ENCODE results near the gene TMEM213. TPM values are rescaled to one million over a fixed set of nuclear protein-coding genes. Genes with fewer than 3 reads are reported as not detected.

The TMEM213 gene
- total RNA-seq, 1 donor from 2014 or later = not detected

GRCh38 chr7:138756591-138757242 lies 41.1 kb upstream of the TMEM213 start:
- Histone ChIP-seq H3F3A (ENCODE audit: low read depth) (peaks cover 13% of the 10 kb centered on the region), H3K27me3 (no peaks in the 10 kb centered on the region), H3K4me3 (no peak overlapping the region), H3K79me2 (ENCODE audit: low read depth) (no peaks in the 10 kb centered on the region), H4K20me1 (ENCODE audit: low read depth) (no peaks in the 10 kb centered on the region), H3K4me1 (peaks cover 23% of the 10 kb centered on the region), H3K4me2 (no peak overlapping the region), H3K9me3 (ENCODE audit: low read depth) (no peaks in the 10 kb centered on the region), H3K9ac (no peak overlapping the region), H2AFZ (replicated peaks) (no peak overlapping the region), H3K27ac (no peak overlapping the region), H3K36me3 (no peaks in the 10 kb centered on the region)
- Mint-ChIP-seq H3K36me3 (no peaks in the 10 kb centered on the region), H3K9me3 (no peaks in the 10 kb centered on the region), H3K4me1 (peaks cover 20% of the 10 kb centered on the region), H3K4me3 (no peak overlapping the region), H3K27ac (no peak overlapping the region), H3K27me3 (ENCODE audit: insufficient read depth, low read depth) (peaks cover 12% of the 10 kb centered on the region)
- DNase-seq (ENCODE audit: low spot score) = no peak
- TF ChIP-seq CTCF (IDR thresholded peaks at IDR 0.05) (no peak), EZH2phosphoT487 (IDR thresholded peaks at IDR 0.05) (no peak), EZH2 (IDR thresholded peaks at IDR 0.05) (no peak)

GRCh38 chr7:138768241-138768640 lies 29.6 kb upstream of the TMEM213 start:
- Mint-ChIP-seq H3K9me3 (no peaks in the 10 kb centered on the region), H3K36me3 (no peaks in the 10 kb centered on the region), H3K27me3 (ENCODE audit: insufficient read depth, low read depth) (peaks cover 8% of the 10 kb centered on the region), H3K4me3 (no peak overlapping the region), H3K27ac (no peak overlapping the region), H3K4me1 (peaks cover 3% of the 10 kb centered on the region)
- no peaks in the 10 kb centered on the region for H3F3A ChIP-seq (ENCODE audit: low read depth)
- H3K36me3 ChIP-seq = no peaks in the 10 kb centered on the region
- TF ChIP-seq EZH2phosphoT487 (IDR thresholded peaks at IDR 0.05) (no peak), CTCF (IDR thresholded peaks at IDR 0.05) (no peak), EZH2 (IDR thresholded peaks at IDR 0.05) (no peak)
- no peak overlapping the region for H3K27ac ChIP-seq
- H3K79me2 ChIP-seq (ENCODE audit: low read depth) = no peaks in the 10 kb centered on the region
- no peaks in the 10 kb centered on the region for H4K20me1 ChIP-seq (ENCODE audit: low read depth)
- no peaks in the 10 kb centered on the region for H3K27me3 ChIP-seq
- no peaks in the 10 kb centered on the region for H3K4me1 ChIP-seq
- H3K9me3 ChIP-seq (ENCODE audit: low read depth) = no peaks in the 10 kb centered on the region
- H3K9ac ChIP-seq = no peak overlapping the region
- no peak overlapping the region for H3K4me2 ChIP-seq
- H3K4me3 ChIP-seq = no peak overlapping the region
- no peak for DNase-seq (ENCODE audit: low spot score)
- no peak overlapping the region for H2AFZ ChIP-seq (replicated peaks)

- no peaks in the 10 kb centered on the region for H3K9me3 Mint-ChIP-seq
- no peak overlapping the region for H3K9ac ChIP-seq
- peaks cover 3% of the 10 kb centered on the region for H3K4me1 ChIP-seq
- TF ChIP-seq EZH2phosphoT487 (IDR thresholded peaks at IDR 0.05) (no peak), EZH2 (IDR thresholded peaks at IDR 0.05) (no peak), CTCF (IDR thresholded peaks at IDR 0.05) (no peak)
- no peak overlapping the region for H2AFZ ChIP-seq (replicated peaks)
- no peaks in the 10 kb centered on the region for H3K36me3 Mint-ChIP-seq
- DNase-seq (ENCODE audit: low spot score) = no peak
- peaks cover 8% of the 10 kb centered on the region for H3K27me3 Mint-ChIP-seq (ENCODE audit: insufficient read depth, low read depth)
- no peaks in the 10 kb centered on the region for H3K79me2 ChIP-seq (ENCODE audit: low read depth)
- H3K27ac Mint-ChIP-seq = no peak overlapping the region
- H3K4me3 ChIP-seq = no peak overlapping the region
- no peaks in the 10 kb centered on the region for H3F3A ChIP-seq (ENCODE audit: low read depth)
- no peak overlapping the region for H3K27ac ChIP-seq
- no peaks in the 10 kb centered on the region for H3K4me1 Mint-ChIP-seq
- H3K4me3 Mint-ChIP-seq = no peak overlapping the region
- no peaks in the 10 kb centered on the region for H3K27me3 ChIP-seq
- no peak overlapping the region for H3K4me2 ChIP-seq
- H3K9me3 ChIP-seq (ENCODE audit: low read depth) = no peaks in the 10 kb centered on the region
- no peaks in the 10 kb centered on the region for H3K36me3 ChIP-seq
- no peaks in the 10 kb centered on the region for H4K20me1 ChIP-seq (ENCODE audit: low read depth)
These were observed 26.9 kb upstream of the TMEM213 start for GRCh38 chr7:138770904-138771303.

All from neural progenitor cell (in vitro differentiated cells).